GM19468 (cell line): Measurements from ENCODE around the gene DGKE.

Experiments
- ATAC-seq: cut with Tn5 transposase; IDR thresholded peaks from one replicate; pipeline ENCODE4 v1.9.1; 2021; ENCODE audit warnings: mild to moderate bottlenecking, moderate library complexity, moderate number of reproducible peaks; ENCODE audit not compliant: unreplicated experiment; ENCODE audit errors: extremely low read depth

DGKE gene

GRCh38 chr17:56886288-56886731 lies 52.4 kb downstream of the DGKE start:
- no peak for ATAC-seq

DNA sequence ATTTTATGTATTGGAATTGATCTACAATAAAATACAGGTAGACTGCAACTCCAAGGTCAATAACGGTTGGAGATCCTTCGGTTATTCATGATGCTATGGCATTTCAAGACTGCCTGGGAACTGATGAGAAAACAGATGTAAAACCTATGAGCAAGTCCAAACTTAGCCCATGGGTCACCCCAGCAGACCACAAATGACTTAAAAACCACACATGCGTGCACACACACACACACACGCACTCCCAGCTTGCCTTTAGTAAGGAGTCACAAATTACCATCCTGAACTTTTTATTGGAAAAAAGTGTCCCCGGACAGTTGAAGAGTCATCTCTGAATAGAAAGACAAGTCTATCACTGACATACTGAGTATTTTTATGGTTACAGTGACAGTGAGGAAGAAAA lies 53.2 kb downstream of the DGKE start:
- ATAC-seq = no peak

DNA sequence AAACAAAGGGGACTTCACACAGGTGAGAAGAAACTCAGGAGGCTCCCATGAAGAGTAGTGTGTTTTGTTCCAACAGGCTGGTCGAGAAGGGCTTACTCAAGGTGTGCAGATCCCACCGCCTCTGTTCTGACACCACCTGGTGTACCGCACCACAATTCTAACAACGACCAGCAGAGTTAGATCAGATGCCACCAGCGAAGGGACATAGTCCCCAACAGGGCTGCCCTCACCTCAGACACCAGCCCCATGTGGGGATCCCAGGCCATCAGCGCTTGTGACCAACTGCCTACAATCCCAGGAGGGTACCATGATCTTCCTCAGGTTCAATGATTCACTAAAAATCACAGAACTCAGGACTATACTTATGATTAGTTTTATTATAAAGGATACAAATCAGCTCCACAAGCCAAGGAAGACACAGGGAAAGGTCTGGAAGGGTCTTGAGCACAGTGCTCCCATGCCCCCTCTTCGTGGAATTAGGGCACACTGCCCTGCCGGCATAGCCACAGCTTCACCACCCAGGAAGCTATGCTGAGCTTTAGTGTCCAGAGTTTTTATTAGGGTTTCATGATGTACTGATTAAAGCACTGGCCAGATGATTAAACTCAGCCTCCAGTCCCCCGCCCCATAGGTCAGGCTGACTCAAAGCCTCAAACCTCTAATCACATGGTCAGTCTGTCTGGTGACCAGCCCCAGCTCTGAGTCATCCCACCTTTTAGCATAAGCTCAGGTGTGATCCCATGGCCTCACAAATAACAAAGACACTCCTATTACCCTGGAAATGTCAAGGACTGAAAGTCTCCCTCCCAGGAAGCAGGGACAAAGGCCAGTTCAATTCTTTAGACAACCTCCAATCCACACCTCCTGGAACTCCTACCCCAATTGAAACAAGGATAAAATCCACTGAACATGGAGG lies 53.9 kb downstream of the DGKE start:
- no peak for ATAC-seq

DNA sequence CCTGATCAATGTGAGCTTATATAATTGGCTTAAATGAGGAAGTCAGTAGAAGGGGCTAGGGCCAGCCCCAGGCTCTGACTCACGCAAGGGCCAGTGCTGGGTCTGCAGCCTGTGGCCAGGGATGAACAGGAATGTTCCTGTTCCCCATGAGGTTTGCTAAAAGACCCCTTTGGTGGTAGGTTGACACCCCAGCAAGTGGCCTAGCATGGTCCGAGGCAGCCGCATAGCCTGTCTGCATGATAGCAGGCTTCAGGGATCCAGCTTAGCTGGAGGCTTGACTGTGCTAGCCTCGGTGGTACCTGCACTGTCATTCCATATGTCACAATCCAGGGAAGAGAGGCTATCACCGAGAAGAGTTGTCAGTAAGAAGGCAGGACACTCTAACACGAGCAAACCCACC lies 56.4 kb downstream of the DGKE start:
- ATAC-seq = no peak

DNA sequence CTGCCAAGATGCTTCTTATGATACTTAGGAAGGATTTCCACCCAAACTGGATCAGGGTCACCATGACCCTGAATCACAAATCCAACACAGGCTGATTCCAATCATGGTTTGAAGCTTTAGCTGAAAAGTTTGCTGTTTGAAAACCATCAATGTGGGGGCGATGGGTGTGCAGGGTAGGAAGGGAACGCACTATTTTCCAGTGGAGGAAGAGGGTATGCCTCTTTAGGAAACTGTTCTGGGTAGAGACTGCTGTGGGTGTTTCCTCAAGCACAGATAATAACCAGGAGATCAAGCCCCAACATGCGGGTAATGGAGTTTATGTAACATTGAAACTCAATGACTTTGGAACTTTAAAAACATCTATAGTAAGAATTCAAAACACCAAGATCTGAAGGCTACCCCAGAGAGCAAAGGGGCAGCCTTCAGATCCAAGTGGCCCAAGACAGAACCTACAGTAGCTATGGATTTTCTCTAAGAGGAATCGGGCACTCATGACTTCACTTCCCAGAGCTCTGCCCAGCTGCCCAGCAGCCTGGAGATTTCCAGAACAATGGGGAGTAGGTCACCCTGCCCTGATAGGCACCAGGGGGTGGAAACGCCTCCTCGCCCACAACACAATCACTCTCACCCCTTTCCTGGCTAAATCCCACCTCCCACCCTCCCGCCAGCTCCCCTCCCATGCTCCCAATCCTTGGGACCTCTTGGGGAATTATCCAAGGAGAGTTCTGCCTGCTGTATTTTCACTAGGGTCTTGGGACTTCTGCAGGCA lies 57.1 kb downstream of the DGKE start:
- no peak for ATAC-seq

GRCh38 chr17:56891751-56892150 lies 57.8 kb downstream of the DGKE start:
- no peak for ATAC-seq

DNA sequence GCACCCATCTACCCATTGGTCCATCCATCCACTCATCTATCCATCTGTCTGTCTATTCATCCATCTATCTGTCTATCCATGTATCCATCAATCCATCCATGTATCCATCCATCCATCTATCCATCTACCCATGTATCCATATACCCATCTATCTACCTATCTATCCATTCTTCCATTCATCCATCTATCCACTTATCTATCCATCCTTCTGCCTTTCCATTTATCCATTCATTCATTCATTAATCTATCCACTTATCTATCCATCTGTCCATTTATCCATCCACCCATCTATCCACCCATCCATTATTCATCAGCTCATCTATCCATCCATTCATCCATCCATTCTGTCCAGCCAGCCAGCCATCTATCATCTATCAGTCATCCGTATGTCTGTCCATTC lies 58.4 kb downstream of the DGKE start:
- ATAC-seq = no peak

GRCh38 chr17:56893503-56893902 lies 59.6 kb downstream of the DGKE start:
- ATAC-seq = no peak

GRCh38 chr17:56894859-56895455 lies 61.0 kb downstream of the DGKE start:
- no peak for ATAC-seq

DNA sequence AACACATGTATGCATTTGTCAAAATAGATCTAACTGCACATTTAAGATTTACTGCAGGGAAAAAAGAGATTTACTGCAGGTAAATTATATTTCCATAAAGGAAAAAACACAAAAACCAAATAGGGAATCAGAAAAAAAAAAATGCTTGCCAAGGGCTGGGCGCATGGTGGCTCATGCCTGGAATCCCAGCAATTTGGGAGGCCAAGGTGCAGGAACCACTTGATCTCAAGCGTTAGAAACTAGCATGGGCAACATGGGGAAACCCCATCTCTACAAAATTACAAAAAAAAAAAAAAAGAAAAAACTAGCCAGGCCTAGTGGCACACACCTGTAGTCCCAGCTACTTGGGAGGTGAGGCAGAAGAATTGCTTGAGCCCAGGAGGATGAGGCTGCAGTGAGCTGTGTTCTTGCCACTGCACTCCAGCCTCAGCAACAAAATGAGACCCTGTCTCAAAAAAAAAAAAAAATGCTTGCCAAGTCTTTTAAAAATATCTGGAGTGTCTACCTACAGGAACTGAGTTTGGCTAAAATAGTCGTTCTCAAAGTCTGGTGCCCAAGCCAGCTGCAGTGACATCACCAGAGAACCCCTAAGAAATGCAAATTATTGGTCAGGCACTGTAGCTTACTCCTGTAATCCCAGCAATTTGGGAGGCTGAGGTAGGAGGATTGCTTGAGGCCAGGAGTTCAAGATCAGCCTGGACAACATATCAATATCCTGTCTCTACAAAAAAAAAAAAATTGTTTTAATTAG lies 62.4 kb downstream of the DGKE start:
- no peak for ATAC-seq

GRCh38 chr17:56896968-56897359 lies 63.0 kb downstream of the DGKE start:
- no peak for ATAC-seq

DNA sequence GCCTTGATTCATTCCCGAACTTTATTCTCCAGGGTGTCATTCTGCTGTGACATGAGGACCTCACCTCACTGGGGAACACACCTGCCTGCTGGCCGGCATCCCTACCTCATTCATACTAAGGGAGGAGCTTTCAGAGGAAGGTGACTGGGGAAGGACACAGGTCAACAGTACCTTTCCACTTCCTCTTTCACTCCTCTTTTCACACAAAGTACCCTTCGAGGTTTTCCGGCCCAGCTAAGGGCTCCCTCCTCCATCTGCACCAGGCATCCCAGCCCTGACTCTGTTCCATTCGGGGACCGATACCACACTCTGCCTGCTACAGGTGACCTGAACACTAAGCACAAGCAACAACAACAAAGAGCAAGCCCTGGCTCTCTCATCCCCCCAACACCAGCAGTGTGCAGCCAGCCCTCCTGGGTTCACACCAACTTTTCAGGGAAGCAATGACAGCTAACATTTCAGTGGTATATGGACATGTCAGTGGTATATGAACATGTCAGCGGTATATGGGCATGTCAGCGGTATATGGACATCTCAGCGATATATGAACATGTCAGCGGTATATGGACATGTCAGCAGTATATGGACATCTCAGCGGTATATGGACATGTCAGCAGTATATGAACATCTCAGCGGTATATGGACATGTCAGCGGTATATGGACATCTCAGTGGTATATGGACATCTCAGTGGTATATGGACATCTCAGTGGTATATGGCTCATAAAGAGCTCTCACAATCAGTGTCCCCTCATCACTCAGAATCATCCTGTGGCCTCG lies 63.9 kb downstream of the DGKE start:
- ATAC-seq = no peak

GRCh38 chr17:56898874-56899273 lies 64.9 kb downstream of the DGKE start:
- ATAC-seq = no peak

DNA sequence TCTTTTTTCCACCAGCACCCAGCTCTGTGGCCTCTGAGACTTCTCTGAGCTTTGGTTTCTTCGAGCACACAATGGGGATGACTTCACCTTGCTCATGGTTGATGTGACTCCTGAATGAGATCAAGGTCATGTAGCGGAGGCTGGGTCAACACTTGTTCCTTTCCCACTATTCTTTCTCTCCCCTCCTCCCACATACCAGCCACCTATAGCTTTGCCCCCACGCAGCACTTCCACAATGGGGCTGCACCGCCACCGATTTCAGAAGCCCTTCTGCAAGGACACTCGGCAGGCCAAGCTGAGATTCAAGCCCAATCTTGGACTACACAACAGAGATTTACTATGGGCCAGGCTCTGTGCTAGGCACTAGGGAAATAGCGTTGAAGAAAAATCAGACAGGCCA lies 65.5 kb downstream of the DGKE start:
- no peak for ATAC-seq

DNA sequence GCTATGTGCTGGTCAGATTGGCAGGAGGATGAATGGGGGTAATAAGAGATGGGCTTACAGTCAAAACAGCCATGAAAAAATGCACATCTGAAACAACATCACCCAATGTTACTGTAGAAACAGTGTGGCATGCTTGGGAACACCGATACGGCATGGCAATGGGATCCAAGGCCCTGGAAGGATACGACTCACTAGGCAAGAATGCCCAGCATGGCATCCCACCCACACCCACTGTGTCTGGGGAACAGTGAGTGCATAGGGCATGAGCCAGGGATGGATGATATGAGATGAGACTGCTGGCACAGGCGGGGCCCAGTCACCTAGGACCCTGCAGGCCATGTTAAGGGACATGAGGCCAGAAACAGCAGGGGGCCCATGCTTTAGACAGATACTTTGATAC lies 68.4 kb downstream of the DGKE start:
- ATAC-seq = no peak

GRCh38 chr17:56903560-56903959 lies 69.6 kb downstream of the DGKE start:
- ATAC-seq = no peak

DNA sequence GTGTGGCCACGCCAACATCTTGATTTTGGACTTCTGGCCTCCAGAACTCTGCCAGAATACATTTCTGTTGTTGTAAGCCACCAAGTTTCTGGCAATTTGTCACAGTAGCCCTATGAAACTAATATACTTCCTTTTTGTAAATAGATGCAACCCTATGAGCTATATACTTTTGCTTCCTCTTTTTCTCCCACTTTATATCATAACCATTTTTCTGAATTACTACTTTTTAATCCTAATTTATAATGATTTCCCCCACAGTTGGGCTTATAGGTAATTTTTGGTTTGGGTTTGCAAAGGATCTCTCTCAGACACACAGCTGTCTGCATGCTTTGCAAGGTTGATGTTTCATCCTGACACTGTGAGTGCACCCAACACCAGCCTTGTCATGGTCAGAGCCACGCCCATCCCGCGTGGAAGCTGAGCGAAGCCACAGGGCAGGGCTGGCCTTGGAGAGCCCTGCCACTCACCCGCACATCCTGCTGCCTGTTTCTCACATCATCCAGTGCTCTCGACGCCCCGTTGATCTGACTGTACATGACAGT lies 74.1 kb downstream of the DGKE start:
- ATAC-seq = peak; percentile 69

- ATAC-seq = no peak
Observed at GRCh38 chr17:56909742-56910508, 76.0 kb downstream of the DGKE start.
